H9 (cell line): Measurements from ENCODE around the gene OVOL1. TPM values are rescaled to one million over a fixed set of nuclear protein-coding genes. Genes with fewer than 3 reads are reported as not detected.

ENCODE experiments used
- DNase-seq: peaks from one replicate; pipeline ENCODE4 v3.0.0-alpha.2; 2017
- H2AFZ ChIP-seq: one replicate; pipeline ENCODE4 v1.6.1; 2013; ENCODE audit warnings: mild to moderate bottlenecking, low read length, control low read depth, moderate library complexity
- H2AK5ac ChIP-seq: 2 replicates; pipeline ENCODE4 v1.6.1; 2013; ENCODE audit warnings: low read length, control low read depth, mixed read lengths; ENCODE audit not compliant: insufficient read length
- H2BK120ac ChIP-seq: one replicate; pipeline ENCODE4 v1.6.1; 2013; ENCODE audit warnings: low read depth, mild to moderate bottlenecking, low read length, control low read depth, inconsistent platforms; ENCODE audit not compliant: poor library complexity, severe bottlenecking
- H2BK12ac ChIP-seq: 2 replicates; pipeline ENCODE4 v1.6.1; 2013; ENCODE audit warnings: low read length, control low read depth, mixed read lengths, low read depth; ENCODE audit not compliant: insufficient read length
- H2BK15ac ChIP-seq: 2 replicates; pipeline ENCODE4 v1.6.1; 2013; ENCODE audit warnings: low read depth, low read length, control low read depth
- H2BK20ac ChIP-seq: one replicate; pipeline ENCODE4 v1.6.1; 2013; ENCODE audit warnings: low read depth, mild to moderate bottlenecking, low read length, control low read depth, inconsistent platforms; ENCODE audit not compliant: poor library complexity, severe bottlenecking
- H2BK5ac ChIP-seq: 2 replicates; pipeline ENCODE4 v1.6.1; 2013; ENCODE audit warnings: low read length, control low read depth, mixed read lengths; ENCODE audit not compliant: insufficient read length
- H3K14ac ChIP-seq: 2 replicates; pipeline ENCODE4 v1.6.1; 2013; ENCODE audit warnings: low read length, control low read depth; ENCODE audit not compliant: insufficient read depth
- H3K18ac ChIP-seq: 2 replicates; pipeline ENCODE4 v1.6.1; 2013; ENCODE audit warnings: low read depth, mild to moderate bottlenecking, mixed read lengths, low read length, control low read depth; ENCODE audit not compliant: insufficient read length
- H3K23ac ChIP-seq: 2 replicates; pipeline ENCODE4 v1.6.1; 2013; ENCODE audit warnings: low read length, control low read depth, mixed read lengths, low read depth; ENCODE audit not compliant: insufficient read length
- H3K23me2 ChIP-seq: 2 replicates; pipeline ENCODE4 v1.6.1; 2013; ENCODE audit warnings: low read depth, mild to moderate bottlenecking, mixed read lengths, low read length, control low read depth; ENCODE audit not compliant: insufficient read length, poor library complexity, severe bottlenecking
- H3K27ac ChIP-seq: 2 replicates; pipeline ENCODE4 v1.5.1; 2013; ENCODE audit warnings: low read length, control low read depth, mixed read lengths, low read depth; ENCODE audit not compliant: insufficient read length
- H3K27me3 ChIP-seq: 2 replicates; pipeline ENCODE4 v1.6.1; 2013; ENCODE audit warnings: low read length, control low read depth, inconsistent platforms; ENCODE audit not compliant: insufficient read depth
- H3K4ac ChIP-seq: 2 replicates; pipeline ENCODE4 v1.6.1; 2013; ENCODE audit warnings: low read depth, mild to moderate bottlenecking, control low read depth, inconsistent platforms, low read length, moderate library complexity
- H3K4me1 ChIP-seq: 2 replicates; pipeline ENCODE4 v1.6.1; 2013; ENCODE audit warnings: low read length, control low read depth, inconsistent platforms; ENCODE audit not compliant: insufficient read depth
- H3K4me2 ChIP-seq: 2 replicates; pipeline ENCODE4 v1.6.1; 2013; ENCODE audit warnings: low read length, control low read depth, mixed read lengths; ENCODE audit not compliant: insufficient read length, insufficient read depth
- H3K56ac ChIP-seq: 2 replicates; pipeline ENCODE4 v1.6.1; 2013; ENCODE audit warnings: low read depth, mild to moderate bottlenecking, mixed read lengths, low read length, control low read depth; ENCODE audit not compliant: insufficient read length
- H3K79me1 ChIP-seq: 2 replicates; pipeline ENCODE4 v1.6.1; 2013; ENCODE audit warnings: low read depth, mild to moderate bottlenecking, moderate library complexity, low read length, control low read depth, inconsistent platforms; ENCODE audit not compliant: insufficient read depth, poor library complexity, severe bottlenecking
- H3K79me2 ChIP-seq: 2 replicates; pipeline ENCODE4 v1.6.1; 2013; ENCODE audit warnings: low read length, control low read depth, inconsistent platforms; ENCODE audit not compliant: insufficient read depth
- H3K9ac ChIP-seq: 2 replicates; pipeline ENCODE4 v1.6.1; 2013; ENCODE audit warnings: low read length, control low read depth, mixed read lengths; ENCODE audit not compliant: insufficient read length; ENCODE audit errors: extremely low read depth
- H3K9me3 ChIP-seq: one replicate; pipeline ENCODE4 v1.6.1; 2013; ENCODE audit warnings: low read depth, low read length, inconsistent platforms; ENCODE audit not compliant: control insufficient read depth
- H3T11ph ChIP-seq: one replicate; pipeline ENCODE4 v1.6.1; 2013; ENCODE audit warnings: mild to moderate bottlenecking, low read length, control low read depth, inconsistent platforms
- H4K20me1 ChIP-seq: one replicate; pipeline ENCODE4 v1.6.1; 2013; ENCODE audit not compliant: control insufficient read depth, insufficient read length, insufficient read depth
- H4K5ac ChIP-seq: 2 replicates; pipeline ENCODE4 v1.6.1; 2013; ENCODE audit warnings: low read depth, mild to moderate bottlenecking, mixed read lengths, low read length, control low read depth; ENCODE audit not compliant: insufficient read length
- H4K8ac ChIP-seq: replicated peaks from 2 replicates; pipeline ENCODE4 v1.6.1; 2013; ENCODE audit warnings: low read length, control low read depth, mixed read lengths, low read depth; ENCODE audit not compliant: insufficient read length
- H4K91ac ChIP-seq: 2 replicates; pipeline ENCODE4 v1.6.1; 2013; ENCODE audit warnings: low read depth, mild to moderate bottlenecking, moderate library complexity, mixed read lengths, low read length, control low read depth; ENCODE audit not compliant: insufficient read length
- H3K27ac Mint-ChIP-seq, 3 experiments: 2 replicates in 2 of 3; 3 replicates in 1 of 3; pipeline ENCODE4 v1.8.0; 2020 to 2021; ENCODE audit warnings: mixed read lengths in 3 of 3, mild to moderate bottlenecking in 1 of 3, moderate library complexity in 1 of 3
- H3K27me3 Mint-ChIP-seq: 2 replicates; pipeline ENCODE4 v1.8.0; 2021; ENCODE audit warnings: low read depth, mild to moderate bottlenecking, moderate library complexity, mixed read lengths
- H3K36me3 Mint-ChIP-seq, 3 experiments: 2 replicates in 2 of 3; 3 replicates in 1 of 3; pipeline ENCODE4 v1.8.0; 2020 to 2021; ENCODE audit warnings: low read depth in 3 of 3, mixed read lengths in 3 of 3; ENCODE audit not compliant: insufficient read depth in 1 of 3
- H3K4me1 Mint-ChIP-seq, 2 experiments: 2 replicates each; pipeline ENCODE4 v1.8.0; 2020; ENCODE audit warnings: mixed read lengths in 2 of 2
- H3K4me3 Mint-ChIP-seq, 2 experiments: 2 replicates in 1 of 2; 3 replicates in 1 of 2; pipeline ENCODE4 v1.8.0; 2020 to 2021; ENCODE audit warnings: mild to moderate bottlenecking in 2 of 2, mixed read lengths in 2 of 2, moderate library complexity in 1 of 2
- H3K9me3 Mint-ChIP-seq, 2 experiments: 2 replicates in 1 of 2; 3 replicates in 1 of 2; pipeline ENCODE4 v1.8.0; 2020; ENCODE audit warnings: mild to moderate bottlenecking in 2 of 2, mixed read lengths in 2 of 2, moderate library complexity in 1 of 2
- CTCF ChIP-seq: fragments of 200-600 bp; sonication (generic); conservative IDR thresholded peaks from 3 replicates; pipeline ENCODE4 v1.8.0; 2021; ENCODE audit warnings: antibody characterized with exemption, mild to moderate bottlenecking
- WGBS: extraction: QIAGEN DNeasy Blood & Tissue Kit; methylation state at CpG from one replicate; pipeline ENCODE4 v1.1.7; 2013; ENCODE audit warnings: missing lambda C conversion rate, low lambda C conversion rate, mixed read lengths; ENCODE audit not compliant: insufficient read length; ENCODE audit errors: extremely low coverage; 5-methylcytosine and 5-hydroxymethylcytosine counted together
- total RNA-seq: library from RNA; stranded (reverse); gene quantifications from 2 replicates; pipeline ENCODE4 v1.2.1, GENCODE V29; 2021

Gene OVOL1
- total RNA-seq, 1 experiment from 2014 or later, result 5.1 TPM

GRCh38 chr11:65814131-65814985, 27.5 kb downstream of the OVOL1 start:
- Mint-ChIP-seq H3K4me1 (peaks cover 0 to 8% of the 10 kb centered on the region in 2 experiments; a peak in 1 of 4 replicates), H3K36me3 (no peaks in the 10 kb centered on the region; a peak in 1 of 7 replicates), H3K4me3 (no peak overlapping the region), H3K27ac (no peak overlapping the region), H3K27me3 (peaks cover 43% of the 10 kb centered on the region), H3K9me3 (no peaks in the 10 kb centered on the region)
- Histone ChIP-seq H3T11ph (no peak overlapping the region), H3K27me3 (no peaks in the 10 kb centered on the region), H2BK15ac (no peak overlapping the region), H3K18ac (no peak overlapping the region), H3K4me1 (no peaks in the 10 kb centered on the region), H3K23me2 (peaks cover 3% of the 10 kb centered on the region), H2BK120ac (no peak overlapping the region), H3K27ac (no peak overlapping the region), H3K23ac (no peak overlapping the region), H3K9ac (no peak overlapping the region), H2BK12ac (no peak overlapping the region), H4K5ac (no peak overlapping the region), H4K8ac (no peak overlapping the region), H4K20me1 (no peaks in the 10 kb centered on the region), H2BK20ac (no peak overlapping the region), H3K9me3 (no peaks in the 10 kb centered on the region), H2AFZ (no peak overlapping the region), H3K79me2 (no peaks in the 10 kb centered on the region), H3K4me2 (no peak overlapping the region), H3K14ac (no peak overlapping the region), H3K79me1 (no peaks in the 10 kb centered on the region), H3K4ac (no peak overlapping the region), H2BK5ac (no peak overlapping the region), H3K56ac (no peak overlapping the region), H2AK5ac (no peak overlapping the region), H4K91ac (no peak overlapping the region)
- no CpG with 5 or more reads among the region's 18 CpGs for WGBS
- no peak for DNase-seq
- TF ChIP-seq CTCF, result no peak
